Activated T-helper 1 cell treated with anti-CD3 and anti-CD28 coated beads, Interleukin-2, amount 50 U/mL, for 16 hours (primary cell): ENCODE measurements around the gene ROCK1.

Experiments used
- DNase-seq, 2 donors: peaks; one replicate each; pipeline ENCODE4 v3.0.0-alpha.2; 2020; ENCODE audit warnings: low read depth in 1 of 2, low spot score in 1 of 2

The ROCK1 gene

GRCh38 chr18:21109936-21110712 lies 1.5 kb downstream of the ROCK1 start:
- no peak for DNase-seq

GRCh38 chr18:21105936-21106335 lies 5.7 kb downstream of the ROCK1 start:
- DNase-seq = no peak

DNA sequence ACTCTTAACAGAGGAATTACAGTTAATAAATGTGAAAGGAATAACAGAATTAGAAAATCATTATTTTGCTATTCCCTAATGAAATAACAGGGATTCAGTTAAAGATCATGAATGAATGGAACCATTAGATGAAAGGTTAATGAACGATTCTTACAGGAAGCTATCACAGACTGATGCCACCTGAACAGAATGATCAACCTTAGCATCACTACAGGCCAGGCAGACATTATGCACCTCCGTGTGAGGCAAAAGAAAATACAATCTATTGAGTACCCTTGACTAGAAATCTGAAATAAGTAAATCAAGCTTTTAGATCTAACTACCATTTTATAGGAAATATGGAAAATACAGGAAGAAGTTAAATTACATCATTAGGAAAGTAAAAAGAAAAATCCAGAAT lies 10.4 kb downstream of the ROCK1 start:
- DNase-seq = no peak

GRCh38 chr18:21100678-21101077 lies 10.9 kb downstream of the ROCK1 start:
- no peak for DNase-seq

DNA sequence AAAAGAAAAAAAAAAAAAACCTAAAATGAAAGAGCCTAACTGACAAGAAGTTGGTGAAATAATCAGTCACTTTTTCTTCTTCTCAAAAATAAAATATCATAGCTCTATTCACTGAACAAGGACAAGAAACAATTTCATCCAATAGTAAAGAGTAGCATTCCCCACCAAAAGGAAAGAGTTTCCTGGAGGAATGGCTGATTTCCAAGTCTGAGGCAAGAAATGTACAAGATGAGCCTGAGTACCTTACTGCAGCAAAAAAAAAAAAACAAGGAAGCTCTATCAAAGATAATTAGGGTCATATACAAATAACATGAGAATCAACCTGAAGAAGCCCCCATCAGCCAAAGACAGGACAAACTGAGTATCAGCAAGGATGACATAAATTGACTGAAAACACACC lies 11.5 kb downstream of the ROCK1 start:
- no peak for DNase-seq

- no peak for DNase-seq
Observed at GRCh38 chr18:21099442-21099841, 12.2 kb downstream of the ROCK1 start.

DNA sequence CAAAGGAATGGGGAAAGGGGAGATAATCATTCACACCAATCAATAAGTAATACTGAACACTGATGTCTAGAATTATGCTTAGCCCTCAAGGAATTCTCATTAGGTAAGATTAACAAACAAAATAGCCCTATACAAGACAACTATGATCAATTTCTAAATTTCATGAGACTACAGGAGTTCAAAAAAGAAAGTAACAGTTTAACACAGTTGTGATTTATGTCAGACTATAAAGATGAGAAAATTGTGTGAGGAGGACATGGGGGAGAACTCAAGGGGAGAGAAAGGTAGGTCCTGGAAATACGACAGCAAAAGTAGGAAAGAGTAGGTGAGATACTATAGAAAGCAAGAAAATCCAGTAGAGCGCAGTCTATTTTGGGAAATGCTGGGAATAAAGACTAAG lies 14.9 kb downstream of the ROCK1 start:
- no peak for DNase-seq

- DNase-seq = no peak
Observed at GRCh38 chr18:21093133-21093532, 18.5 kb downstream of the ROCK1 start.

GRCh38 chr18:21090680-21091079 lies 20.9 kb downstream of the ROCK1 start:
- no peak for DNase-seq

- no peak for DNase-seq
Observed at GRCh38 chr18:21085579-21086166, 25.9 kb downstream of the ROCK1 start.

DNA sequence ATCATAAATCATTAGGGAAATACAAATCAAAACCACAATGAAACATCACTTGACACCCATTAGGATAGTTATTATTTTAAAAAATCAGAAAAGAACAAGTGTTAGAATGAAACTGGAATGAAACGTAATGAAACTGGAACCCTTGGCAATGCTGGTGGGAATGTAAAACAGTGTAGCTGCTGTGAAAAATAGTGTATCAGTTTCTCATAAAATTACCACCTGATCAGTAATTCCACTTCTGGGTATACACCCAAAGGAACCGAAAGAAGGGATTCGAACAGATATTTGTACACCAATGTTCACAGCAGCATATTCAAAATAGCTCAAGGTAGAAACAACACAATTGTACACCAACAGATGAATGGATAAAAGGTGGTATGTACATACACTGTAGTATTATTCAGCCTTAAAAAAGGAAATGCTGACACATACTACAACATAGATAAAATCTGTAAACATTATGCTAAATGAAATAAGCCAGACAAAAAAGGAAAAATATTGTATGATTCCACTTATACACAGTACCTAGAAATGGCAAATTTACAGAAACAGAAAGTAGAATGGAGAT lies 27.0 kb downstream of the ROCK1 start:
- no peak for DNase-seq

GRCh38 chr18:21083017-21083416 lies 28.6 kb downstream of the ROCK1 start:
- no peak for DNase-seq

- no peak for DNase-seq
Observed at GRCh38 chr18:21081426-21081825, 30.2 kb downstream of the ROCK1 start.

DNA sequence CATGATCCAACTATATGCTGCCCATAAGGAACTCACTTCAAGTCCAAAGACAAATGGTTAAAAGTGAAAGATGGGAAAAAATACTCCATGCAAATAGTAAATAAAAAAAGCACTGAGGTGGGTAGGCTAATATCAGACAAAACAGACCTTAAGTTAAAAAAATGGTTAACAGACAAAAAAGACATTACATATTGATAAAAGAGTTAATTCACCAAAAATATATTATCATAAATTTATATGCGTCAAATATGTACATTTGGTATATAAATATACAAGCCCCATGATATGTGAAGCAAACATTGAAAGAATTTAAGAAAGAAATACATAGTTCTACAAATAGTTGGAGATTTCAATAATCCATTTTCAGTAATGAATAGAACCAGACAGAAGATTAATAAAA lies 31.0 kb downstream of the ROCK1 start:
- DNase-seq = no peak

DNA sequence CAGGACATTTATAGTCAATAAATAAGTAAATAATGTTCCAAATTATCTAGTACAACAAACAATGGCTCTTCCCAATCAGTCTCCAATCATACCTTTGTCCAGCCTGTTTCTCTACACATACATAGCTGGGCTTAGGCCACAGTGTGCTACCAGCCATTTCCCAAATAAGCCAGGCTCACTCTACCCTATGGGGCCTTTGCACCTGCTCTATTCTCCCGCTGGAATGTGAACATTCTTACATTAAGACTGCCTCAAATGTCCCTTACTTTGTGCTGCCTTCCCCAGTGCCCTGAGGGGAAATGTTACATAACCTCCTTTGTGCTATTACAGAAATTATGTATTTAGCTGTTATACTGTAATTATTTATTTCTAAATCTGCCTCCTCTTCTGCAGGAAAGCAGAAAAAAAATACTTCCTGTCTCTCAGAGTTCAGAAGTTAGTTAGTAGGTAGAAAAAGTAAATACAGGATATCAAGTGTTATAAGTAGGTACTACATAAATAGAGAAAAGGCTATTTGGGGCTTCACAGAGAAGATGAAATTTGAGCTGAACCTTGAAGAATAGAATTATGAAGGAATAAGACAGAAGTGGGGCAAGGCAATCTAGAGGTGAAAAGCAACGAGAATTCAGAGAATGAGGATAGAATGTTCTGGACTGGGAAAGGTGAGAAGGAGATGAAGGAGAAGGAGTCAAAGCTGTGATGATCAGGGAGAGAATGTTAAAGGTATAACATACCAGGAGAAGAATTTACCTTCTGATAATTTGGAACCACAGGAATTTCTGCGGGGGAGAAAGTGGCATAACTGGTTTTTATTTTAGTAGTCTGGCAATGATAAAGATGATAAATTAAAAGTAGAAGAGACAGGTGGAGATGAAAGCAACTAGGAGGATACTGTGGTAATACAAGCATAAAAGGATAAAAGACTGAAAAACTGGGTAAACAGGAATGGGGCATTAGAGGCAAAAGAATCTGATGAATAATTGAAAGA lies 37.0 kb downstream of the ROCK1 start:
- no peak for DNase-seq

- DNase-seq = no peak
Observed at GRCh38 chr18:21073180-21073579, 38.4 kb downstream of the ROCK1 start.

DNA sequence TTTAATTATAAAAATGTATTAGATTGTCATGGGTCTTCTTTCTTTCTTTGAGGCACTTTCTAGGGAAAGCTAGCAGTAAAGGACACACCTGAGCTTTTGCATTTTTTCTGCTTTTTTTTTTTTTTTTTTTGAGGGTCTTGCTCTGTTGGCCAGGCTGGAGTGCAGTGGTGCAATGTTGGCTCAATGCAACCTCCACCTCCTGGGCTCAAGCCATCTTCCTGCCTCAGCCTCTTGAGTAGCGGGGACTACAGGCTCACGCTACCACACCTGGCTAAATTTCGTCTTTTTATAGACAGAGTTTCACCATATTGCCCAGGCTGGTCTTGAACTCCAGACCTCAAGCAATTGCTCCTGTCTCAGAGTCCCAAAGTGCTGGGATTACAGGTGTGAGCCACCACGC lies 40.5 kb downstream of the ROCK1 start:
- DNase-seq = no peak

DNA sequence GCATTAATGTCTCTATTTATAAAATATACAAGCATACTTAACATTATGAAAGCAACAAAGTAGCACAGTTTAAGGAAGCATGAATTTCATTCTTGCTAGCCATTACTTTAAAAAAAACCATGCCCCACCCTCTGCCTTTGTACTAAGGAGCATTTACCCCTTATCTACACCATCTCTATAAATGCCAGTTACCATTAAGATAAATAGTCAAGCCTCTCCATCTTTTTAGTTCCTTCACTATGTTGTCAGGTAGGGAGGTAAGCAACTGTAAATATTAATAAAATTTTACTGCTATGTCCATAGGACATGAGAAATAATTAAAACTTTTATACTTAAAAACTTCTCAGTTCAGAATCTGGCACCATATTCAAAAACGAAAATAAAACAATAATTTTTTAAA lies 42.1 kb downstream of the ROCK1 start:
- no peak for DNase-seq

DNA sequence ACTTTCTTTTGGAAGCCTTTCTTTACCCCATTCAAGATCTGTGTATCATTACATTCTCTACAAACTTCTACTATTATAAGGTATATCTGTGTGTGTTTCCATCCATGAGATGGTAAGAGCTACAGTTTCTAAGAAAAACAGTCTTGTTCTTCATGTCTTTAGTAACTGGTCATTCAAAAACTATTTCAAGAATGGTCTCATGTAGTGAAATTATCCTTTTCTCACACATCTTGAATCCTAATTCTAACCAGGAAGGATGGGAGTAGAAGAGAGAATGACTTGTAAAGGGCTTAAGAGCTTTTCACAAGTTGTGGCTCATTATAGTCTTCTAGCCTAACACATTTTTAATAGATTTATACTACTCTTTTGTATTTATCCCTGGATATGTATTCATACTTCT lies 47.3 kb downstream of the ROCK1 start:
- DNase-seq = no peak

- no peak for DNase-seq
Observed at GRCh38 chr18:21063011-21063410, 48.6 kb downstream of the ROCK1 start.

DNA sequence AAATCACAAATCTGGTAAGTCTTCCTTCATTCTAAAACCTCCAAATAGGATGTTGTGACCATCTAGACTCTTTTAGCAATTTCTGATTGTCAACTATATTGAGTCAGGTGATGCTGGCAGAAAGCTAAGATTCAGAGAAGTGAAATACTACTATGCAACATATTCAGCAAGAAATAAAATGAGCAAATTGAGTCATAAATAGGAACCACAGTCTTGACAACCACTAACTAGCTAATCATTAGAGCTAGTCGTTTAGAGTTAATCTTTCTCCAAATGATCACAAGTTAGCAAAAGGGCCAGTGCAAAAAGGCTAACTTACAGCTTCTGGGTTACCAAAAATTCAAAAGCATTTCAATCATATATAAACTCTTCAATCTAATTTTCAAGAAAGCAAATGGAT lies 54.5 kb downstream of the ROCK1 start:
- no peak for DNase-seq

DNA sequence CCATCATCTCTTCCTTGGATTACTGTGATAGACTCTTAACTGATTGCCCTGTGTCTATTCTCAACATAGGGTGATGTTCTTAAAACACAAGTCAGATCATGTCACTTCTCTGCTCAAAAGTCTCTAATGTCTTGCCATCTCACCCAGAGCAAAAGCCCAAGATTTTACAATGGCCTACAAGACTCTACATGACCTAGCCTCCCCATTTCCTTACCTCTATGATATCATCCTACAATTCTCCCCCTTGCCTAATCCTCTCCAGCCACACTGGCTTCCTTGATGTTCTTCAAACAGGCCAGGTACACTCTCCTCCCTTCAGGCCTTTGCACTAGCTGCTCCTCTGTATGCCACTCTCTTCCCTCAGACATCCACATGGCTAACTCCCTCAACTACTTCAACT lies 55.1 kb downstream of the ROCK1 start:
- DNase-seq = no peak
